Measurements from ENCODE around the gene SH2D2A.
"Not testable (repeated sequence)": the region's sequence is repeated elsewhere in the genome, so short reads cannot be mapped to it uniquely, and the experiment has no call there.

The SH2D2A gene

DNA sequence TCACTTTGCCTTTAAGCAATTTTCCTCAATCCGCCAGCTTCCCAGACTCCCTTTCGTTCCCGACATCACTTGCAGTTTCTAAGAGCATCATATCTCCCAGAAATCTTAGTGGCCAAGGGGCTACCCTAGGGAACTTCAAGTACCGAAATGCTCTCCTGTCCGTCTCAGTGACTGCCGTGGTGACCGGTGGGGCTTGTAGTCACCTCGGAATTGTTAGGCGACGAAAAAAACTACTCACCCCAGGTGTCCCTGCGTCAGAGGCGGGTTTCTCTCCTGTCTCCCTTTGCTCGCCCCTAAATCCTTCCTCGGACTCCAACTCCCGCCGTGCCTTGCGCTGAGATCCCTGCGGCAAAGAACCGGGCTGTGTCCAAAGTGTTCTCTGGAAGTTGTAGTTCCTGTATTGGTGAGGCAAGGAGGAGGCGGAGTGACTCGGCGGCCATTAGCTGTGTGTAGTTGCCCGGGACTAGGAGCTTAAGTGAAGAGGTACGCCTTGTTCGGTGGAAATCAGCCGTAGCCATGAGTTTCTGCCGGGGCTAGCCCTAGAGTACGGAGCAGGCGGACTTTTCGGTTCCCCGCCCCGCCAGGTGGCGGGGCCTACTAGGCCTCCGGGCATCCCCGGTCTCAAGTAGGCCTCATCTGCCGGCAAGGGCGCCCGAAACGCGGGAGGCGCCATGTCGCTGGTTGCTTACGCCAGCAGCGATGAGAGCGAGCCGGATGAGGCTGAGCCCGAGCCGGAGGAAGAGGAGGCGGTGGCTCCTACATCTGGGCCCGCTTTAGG, 49.4 kb downstream of the SH2D2A start, which contains the start of gene PRCC:
Gene PRCC, plus strand, starts transcription at position 435 of the 778 bp plus-strand sequence. Its CDS starts 237 bp downstream, at position 672.
- DNase-seq: peak; percentile 98

DNA sequence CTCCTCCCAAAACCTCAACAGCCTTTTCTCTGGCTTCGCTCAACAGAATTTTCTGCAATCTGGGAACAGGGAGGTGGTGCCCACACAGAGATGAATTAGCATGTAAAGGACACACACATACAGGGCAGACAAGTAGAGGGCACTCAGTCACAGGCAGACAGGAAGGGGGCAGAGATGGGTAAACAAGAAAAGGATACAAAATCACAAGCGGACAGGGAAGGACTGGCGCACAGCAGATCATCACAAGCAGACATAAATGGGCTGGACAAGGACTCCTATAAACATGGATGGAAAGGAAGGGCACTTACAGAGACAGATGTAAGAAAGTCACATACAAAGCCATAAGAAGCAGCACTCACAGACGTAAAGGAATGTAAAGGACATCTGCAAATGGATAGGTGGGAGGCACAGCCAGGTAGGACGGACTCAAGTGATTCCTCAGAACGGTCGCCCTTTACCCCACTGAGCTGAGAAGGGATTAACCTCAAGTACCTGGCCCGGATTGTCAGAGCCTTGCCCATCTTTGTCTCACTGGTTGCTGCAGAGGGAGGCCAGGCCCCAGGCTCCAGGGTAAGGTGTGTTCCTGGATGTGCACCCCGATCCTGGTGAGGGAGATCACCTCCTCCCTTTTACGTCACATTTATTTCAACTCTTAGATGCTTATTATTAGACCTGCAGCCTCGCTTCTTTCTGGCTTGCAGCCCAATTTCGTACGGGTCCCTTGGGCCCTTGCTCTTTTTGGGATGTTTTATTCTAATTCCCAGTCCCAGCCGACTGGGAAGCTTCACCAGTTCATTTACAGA, 50.1 kb downstream of the SH2D2A start:
- no peak for DNase-seq

DNA sequence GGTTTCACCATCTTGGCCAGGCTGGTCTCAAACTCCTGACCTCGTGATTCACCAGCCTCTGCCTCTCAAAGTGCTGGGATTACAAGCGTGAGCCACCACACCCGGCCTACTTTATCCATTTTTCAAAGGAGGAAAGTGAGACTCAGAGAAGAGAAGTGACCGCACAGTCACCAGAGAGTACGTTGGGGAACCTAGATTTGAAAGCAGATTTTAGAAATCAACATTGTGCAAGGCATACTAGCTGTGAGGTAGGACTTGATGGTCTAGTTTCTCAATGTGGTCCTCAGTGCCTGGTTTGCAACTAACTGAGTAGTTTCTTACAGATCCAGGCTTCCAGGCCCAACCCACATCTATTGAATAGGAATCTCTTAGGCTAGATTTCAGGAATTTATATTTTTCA, 51.0 kb downstream of the SH2D2A start:
- DNase-seq: no peak

DNA sequence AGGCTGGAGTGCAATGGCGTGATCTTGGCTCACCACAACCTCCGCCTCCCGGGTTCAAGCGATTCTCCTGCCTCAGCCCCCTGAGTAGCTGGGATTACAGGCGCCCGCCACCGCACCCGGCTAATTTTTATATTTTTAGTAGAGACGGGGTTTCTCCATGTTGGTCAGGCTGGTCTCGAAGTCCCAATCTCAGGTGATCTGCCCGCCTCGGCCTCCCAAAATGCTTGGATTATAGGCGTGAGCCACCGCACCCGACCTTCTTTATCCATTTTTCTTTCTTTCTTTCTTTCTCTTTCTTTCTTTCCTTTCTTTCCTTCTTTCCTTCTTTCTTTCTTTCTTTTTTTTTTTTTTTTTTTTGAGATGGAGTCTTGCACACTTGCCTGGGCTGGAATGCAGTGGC, 51.5 kb downstream of the SH2D2A start:
- not testable (repeated sequence) for DNase-seq

DNA sequence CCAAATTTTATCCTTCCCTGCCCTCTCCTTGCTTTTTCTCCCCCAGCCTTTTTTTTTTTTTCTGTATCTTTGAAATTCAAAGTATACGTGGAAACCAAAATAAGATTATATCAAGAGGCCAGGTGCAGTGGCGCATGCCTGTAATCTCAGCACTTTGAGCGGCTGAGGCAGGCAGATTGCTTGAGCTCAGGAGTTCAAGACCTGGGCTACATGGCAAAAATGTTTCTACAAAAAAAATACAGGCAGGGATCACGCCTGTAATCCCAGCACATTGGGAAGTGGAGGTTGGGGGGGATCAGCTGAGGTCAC, 55.9 kb downstream of the SH2D2A start:
- DNase-seq: no peak

DNA sequence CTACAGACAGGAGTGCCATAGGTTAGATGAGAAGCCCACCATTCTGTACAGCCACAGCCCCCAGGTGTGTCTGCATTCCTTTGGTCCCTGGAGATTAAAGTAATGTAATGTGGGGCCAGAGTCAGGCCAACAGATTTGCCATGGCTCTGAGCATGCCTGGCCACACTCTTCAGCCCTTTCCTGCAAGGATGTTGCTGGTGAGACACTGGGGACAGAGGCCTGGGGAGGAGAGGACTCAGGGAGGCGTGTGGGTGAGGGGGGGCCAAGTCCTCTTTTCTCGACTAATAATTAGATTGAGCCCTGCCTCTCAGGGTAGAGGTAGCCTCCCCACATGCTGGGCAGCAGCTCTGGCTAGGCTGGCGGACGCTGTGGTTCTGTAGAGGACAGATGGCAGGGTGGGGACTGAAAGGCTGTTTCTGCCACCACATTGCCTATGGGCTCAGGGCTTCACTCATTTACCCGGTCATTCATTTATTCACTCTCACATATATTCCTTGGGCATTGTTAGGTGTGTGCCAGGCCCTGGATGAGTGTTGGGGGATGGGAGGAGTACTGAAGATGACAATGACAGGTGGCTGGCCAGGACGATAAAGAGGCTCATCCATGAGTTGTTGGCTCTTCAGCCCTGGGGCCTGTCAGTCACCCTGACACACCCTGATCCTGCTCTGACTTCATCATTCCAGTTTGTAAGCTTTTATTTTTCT, 56.4 kb downstream of the SH2D2A start:
- DNase-seq: peak; percentile 38

DNA sequence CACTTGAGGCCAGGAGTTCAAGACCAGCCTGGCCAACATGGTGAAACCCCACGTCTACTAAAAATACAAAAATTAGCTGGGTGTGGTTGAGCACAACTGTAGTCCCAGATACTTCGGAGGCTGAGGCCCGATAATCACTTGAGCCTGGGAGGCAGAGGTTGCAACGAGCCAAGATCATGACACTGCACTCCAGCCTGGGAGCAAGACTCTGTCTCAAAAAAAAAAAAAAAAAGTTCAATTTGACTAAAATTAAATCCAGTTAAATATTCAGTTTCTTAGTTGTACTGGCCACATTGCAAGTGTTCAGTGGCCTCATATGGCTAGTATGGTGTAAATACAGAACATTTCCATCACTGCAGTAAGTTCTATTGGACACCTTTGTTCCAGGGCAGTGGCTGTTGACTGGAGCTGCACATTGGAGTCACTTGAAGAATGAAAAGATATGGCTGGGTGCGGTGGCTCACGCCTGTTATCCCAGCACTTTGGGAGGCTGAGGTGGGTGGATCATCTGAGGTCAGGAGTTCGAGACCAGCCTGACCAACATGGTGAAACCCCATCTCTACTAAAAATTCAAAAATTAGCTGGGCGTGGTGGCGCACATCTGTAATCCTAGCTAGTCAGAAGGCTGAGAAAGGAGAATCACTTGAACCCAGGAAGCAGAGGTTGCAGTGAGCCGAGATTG, 58.9 kb downstream of the SH2D2A start:
- not testable (repeated sequence) for DNase-seq

DNA sequence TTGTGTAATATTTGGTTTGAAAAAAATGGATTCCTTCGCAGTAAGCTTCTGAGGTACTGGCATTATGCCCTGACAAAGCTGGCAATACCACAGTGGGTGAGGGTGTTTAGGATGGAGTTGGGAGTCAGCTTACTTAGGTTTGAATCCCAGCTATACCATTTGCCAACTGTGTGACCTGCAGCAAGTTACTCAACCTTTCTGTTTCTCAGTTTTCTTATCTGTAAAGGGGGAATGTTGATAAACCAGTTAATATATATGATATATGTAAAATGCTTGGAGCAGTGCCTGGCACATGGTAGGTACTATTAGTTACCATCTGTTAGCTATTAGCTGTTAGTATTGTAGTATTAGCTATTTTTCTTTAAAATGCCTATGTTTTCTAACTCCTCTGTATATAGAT, 60.3 kb downstream of the SH2D2A start:
- DNase-seq: no peak

Data from retina (tissue), 1 donor.